Raji (cell line): Measurements from ENCODE around the gene NALCN.

Experiments
- POLR2A ChIP-seq: IDR thresholded peaks from 2 replicates; pipeline ENCODE4 v1.6.1; 2011; ENCODE audit warnings: low read depth, low read length, control low read depth; ENCODE audit not compliant: insufficient read depth

Gene NALCN

DNA sequence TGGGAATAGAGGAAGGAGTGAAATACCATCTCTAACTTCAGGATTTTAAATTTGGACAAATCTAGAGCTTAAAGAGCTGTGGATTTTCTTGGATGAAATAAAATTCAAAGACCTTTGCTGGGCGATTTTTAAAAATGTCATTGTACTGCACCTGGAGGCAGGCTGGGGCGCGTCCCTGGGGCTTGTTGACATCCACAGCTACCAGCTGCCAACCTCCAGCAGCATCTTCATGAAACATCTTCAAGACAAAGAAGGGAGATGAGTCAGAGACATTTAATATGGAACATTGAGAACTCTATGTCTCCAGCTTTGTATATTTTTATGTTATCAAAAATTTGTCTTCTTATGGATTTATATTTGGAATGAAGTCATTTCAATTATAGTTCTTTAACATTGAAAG lies 132.5 kb downstream of the NALCN start:
- no peak for TF ChIP-seq POLR2A

DNA sequence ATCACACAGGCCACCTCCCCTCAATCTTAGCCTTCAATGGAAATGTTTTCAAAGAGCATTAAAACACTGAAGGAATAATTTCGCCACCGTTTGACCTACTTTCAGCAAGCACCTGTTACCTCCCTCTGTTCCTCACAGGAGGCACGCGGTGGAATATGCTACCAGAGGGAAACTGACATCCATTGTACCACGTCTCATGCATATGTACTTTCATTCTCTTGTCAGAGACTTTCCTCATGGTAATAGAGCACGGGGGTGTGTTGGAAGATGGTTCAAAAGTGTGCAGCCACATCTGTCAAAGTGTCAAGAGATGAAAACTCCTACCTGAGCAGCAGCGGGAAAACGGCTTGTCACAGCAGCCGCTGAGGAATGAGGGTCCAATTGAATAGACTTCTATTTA lies 143.4 kb downstream of the NALCN start:
- TF ChIP-seq POLR2A, result no peak

DNA sequence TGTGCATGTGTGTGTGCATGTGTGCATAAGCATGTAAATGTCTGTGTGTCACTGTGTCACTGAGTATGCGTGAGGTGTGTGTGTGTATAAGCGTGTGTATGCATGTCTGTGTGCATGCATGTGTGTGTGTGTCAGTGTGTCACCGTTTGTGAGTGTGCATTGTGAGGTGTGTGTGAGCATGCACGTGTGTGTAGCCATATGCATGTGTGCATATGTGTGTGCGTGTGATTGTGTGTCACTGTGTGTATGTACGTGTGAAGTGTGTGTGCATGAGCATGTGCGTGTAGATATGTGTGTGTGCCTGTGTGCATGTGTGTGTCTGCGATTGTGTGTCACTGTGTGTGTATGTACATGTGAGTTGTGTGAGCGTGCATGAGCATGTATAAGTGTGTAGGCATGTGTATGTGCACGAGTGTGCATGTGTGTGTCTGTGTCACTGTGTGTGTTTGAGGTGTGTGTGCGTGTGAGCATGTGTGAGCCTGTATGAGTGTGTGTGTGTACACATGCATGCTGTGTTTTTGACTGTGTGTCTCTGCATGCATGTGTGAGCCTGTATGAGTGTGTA lies 144.5 kb downstream of the NALCN start:
- TF ChIP-seq POLR2A, result no peak

DNA sequence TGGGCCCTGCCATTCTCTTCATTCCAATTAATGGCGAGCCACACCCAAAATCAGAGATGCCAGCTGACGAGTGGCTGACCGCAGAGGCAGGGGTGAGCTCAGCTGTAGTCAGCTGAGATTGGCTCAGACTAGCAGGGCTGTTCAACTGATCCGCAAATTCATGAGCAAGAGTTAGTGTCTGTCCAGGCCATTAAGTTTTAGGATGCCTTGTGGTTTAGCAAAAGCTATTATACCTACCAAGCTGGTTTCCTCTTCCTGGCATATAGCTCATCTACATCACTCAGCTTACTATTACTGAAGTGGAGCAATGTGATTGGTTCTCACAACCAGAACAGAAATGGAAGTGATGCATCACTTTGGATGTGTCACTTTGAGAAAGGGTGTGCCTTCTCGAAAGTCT lies 148.7 kb downstream of the NALCN start:
- no peak for TF ChIP-seq POLR2A

GRCh38 chr13:101265934-101266333 lies 150.4 kb downstream of the NALCN start:
- no peak for TF ChIP-seq POLR2A

GRCh38 chr13:101264931-101265330 lies 151.4 kb downstream of the NALCN start:
- no peak for TF ChIP-seq POLR2A

GRCh38 chr13:101262306-101262705 lies 154.0 kb downstream of the NALCN start:
- TF ChIP-seq POLR2A, result no peak

DNA sequence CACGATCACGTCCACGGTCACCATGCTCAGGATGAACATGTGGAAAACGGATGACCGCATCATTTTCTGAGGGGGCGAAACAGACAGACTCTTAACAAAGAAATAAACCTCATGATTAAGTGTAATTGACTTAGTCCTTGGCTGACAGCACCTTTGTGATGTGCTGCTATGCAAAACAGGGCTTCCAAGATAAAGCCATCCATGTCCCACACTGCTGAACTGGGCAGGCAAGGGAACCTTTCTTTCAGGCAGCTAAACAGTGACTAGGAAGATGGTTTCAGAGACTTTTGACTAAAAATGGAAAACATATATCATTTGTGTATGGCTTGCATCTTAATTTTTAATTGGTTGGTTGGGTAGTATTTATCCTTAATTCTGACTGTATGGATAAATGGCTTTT lies 157.8 kb downstream of the NALCN start:
- TF ChIP-seq POLR2A, result no peak

DNA sequence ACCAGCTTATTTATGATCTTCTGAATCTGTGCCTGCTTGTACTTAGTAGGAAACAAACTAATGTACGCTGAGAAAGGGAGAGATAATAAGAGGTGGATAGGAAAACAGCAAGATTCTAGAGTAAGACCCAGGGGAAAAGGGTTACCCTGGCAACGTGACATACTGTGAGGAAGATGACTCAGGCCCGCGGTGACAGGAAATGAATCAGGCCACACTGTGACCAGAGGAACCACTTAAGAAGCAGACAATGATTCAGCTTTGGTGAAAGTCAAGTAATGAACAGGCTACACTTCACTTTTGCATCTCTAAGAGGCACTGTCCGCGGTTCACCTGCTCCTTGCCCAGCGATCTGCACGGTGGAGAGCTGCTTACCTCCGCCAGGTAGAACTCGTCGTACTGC lies 158.2 kb downstream of the NALCN start:
- no peak for TF ChIP-seq POLR2A

DNA sequence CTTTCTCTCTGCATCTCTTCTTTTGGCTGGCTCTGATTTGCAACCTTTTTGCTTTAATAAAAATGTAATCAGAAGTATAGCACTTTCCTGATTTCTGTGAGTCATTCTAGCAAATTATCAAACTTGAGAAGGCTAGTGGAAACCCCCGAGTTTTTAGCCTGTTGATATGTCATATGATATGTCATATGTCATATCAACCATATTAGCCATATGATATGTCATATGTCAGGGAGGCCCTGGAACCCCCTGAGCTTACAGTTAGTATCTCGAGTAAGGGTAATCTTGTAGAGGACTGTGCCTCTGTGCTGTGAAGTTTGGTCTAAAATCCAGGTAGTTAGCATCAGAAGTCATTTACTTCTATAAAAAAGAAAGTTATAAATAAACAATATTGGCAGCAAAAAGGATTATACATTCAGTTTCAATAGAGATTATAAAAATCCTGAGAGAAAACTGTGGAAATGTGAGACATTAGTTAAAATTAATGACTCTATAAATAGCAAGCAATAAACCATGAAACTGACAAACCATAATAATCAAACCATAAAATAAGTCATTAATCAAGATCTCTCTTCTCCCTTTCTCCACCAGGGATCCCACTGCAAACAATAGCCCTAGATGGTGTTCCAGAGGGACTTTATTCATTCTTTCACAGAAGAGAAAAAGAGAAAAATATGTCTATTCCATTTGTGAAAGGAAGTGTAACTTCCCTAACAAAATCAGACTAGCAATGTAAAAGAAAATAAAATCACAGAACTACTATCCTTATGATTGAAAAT lies 167.4 kb downstream of the NALCN start:
- no peak for TF ChIP-seq POLR2A

GRCh38 chr13:101242720-101243119 lies 173.6 kb downstream of the NALCN start:
- no peak for TF ChIP-seq POLR2A

DNA sequence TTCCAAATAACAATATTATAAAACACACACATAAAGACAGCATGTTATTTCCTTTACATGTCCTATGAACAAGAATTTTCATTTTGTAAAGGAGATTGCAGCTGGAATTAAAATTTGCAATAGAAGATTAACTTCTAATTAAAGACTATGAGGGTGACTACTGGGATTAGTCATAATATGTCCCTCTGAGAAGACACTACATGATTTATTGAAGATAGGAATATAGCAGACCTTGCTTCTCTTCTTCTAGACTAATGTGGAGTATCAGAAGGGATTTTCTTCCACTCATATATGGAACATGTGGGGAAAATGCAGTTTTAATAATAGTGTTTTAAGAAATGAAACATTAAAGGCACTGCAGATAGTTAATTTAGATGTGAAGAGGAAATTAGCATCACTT lies 177.8 kb downstream of the NALCN start:
- TF ChIP-seq POLR2A, result no peak

GRCh38 chr13:101231751-101232428 lies 184.4 kb downstream of the NALCN start:
- no peak for TF ChIP-seq POLR2A

DNA sequence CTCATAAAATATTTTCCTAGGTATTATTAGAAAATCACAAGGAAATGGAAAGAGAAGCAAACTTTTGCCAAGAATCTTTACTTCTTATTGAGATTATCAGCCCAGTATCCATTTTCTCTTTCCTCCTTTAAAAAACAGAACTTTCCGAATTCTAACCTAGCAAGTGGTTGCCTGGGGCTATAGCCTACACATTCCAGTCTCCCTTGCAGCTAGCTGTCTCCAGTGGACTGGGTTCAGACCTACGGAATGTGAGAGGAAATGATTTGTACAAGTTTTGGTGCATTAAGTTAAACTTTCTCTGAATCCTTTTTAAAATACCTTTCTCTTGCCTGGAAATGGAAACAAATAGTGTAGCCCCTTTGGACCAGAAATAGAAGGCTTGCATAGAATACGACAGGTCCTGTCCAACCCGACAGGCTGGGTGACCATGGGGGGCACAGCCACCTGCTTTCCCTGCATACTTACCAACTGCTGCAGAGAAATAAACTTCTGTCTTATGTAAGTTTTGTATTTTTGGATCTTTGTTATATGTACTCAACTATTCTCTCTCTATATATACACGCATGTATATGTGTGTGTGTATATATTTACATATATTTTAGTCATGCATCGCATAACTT lies 185.9 kb downstream of the NALCN start:
- no peak for TF ChIP-seq POLR2A

GRCh38 chr13:101219609-101220265 lies 196.6 kb downstream of the NALCN start:
- TF ChIP-seq POLR2A, result no peak
